GM10248 (cell line): ENCODE results near the gene USP49.

Experiments
- CTCF ChIA-PET: fragments of 300-600 bp; sonication (Branson Sonifier 250); formaldehyde crosslinking; extraction: SDS; loops from one replicate; lab custom pipeline; 2021; ENCODE audit warnings: antibody characterized with exemption; lab: Yijun Ruan, JAX
- POLR2A ChIA-PET: fragments of 350-650 bp; sonication (Branson Sonifier 250); formaldehyde crosslinking; extraction: SDS; loops from one replicate; lab custom pipeline; 2020; ENCODE audit warnings: antibody characterized with exemption; lab: Yijun Ruan, JAX
- DNase-seq: peaks from one replicate; pipeline ENCODE4 v3.0.0; 2012; ENCODE audit errors: extremely low spot score
- CTCF ChIP-seq: IDR thresholded peaks from 2 replicates; pipeline ENCODE4 v1.5.1; 2012; ENCODE audit warnings: mild to moderate bottlenecking, low read depth; ENCODE audit errors: extremely low read depth, missing control alignments, control extremely low read depth

The USP49 gene

GRCh38 chr6:41743406-41744235 is 151.6 kb downstream of the USP49 start:
- ChIA-PET POLR2A (no interaction called here), CTCF (interaction anchor here (1.3 kb wide), 1 partner anchor 16 kb away, joined by 3 read pairs; no protein-coding TSS in a partner anchor)
- no peak for TF ChIP-seq CTCF
- no peak for DNase-seq

- DNase-seq, result no peak
- no peak for TF ChIP-seq CTCF
- POLR2A ChIA-PET, result no interaction called here
- CTCF ChIA-PET, result interaction anchor here (1.1 to 2.8 kb wide), 3 partner anchors 8 to 36 kb away, joined by 3 to 11 read pairs (median 7); no protein-coding TSS in a partner anchor
Observed at GRCh38 chr6:41741625-41742490, 153.3 kb downstream of the USP49 start.

GRCh38 chr6:41740366-41741162 is 154.6 kb downstream of the USP49 start:
- no peak for DNase-seq
- ChIA-PET POLR2A (no interaction called here), CTCF (interaction anchor here (1.0 to 2.8 kb wide), 4 partner anchors 9 to 36 kb away, joined by 3 to 11 read pairs (median 5); no protein-coding TSS in a partner anchor)
- no peak for TF ChIP-seq CTCF
